HG03196 (cell line): ENCODE data around the gene MUC5B.

Source experiments
- ATAC-seq: cut with Tn5 transposase; IDR thresholded peaks from one replicate; pipeline ENCODE4 v1.9.1; 2021; ENCODE audit not compliant: unreplicated experiment

The MUC5B gene

DNA sequence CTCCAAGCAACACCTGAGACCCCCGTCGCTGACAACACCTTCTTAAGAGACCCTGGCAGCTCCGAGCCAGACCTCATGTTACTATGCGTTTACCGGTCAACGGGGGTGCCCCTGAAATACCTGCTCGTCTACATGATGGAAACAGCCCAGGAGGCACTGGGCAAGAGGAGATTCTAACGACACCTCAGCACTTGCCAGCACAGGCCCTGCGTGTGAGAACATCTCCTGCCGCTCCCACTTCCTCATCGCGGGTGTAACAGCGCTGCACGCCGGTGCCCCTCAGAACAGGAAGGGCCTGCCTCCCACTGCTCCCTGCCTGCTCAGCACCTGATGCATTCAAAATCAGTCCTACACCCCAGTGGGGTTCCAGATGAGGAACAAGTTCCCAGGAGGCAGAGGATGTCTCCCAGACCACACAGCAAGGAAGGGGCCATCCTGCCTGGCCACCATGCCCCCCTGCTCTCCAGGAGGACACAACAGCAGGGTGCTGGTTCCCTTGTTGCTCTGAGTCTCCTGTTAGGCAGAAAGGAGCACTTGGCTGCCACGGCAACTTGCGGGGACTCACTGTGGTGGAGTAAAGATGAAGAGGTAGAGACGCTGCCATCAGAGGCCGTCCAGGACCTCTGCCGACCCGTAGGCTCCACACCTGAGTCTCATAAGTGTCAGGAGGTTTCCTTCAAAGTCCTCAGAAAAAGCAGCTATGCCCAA, 84.5 kb downstream of the MUC5B start:
- ATAC-seq = no peak

DNA sequence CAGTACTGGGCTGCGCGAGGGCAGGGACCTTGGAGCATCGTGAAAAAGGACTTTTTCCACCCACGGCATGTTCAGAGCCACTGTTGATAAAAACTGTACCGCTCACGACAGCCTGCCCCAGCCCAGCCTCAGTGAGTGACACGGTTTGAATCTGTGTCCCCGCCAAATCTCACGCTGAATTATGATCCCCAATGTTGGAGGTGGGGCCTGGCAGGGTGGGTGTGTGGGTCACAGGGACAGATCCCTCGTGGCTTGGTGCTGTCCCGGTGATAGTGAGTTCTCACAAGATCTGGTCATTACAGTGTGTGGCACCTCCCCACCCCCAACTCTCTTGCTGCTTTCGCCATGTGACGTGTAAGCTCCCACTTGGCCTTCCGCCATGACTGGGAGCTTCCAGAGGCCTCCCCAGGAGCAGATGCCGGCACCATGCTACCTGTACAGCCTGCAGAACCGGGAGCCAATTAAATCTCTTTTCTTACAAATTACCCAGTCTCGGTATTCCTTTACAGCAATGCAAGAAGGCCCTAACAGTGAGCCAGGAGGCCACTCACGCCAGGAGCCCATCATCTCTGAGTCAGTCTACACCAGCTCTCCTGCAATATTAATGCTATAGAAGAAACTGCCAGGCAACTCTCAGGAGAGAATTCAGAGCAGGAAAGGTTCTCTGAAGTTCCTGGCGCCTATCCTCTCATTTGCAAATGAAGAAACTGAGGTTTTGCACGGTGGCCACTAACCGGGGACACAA, 85.3 kb downstream of the MUC5B start:
- no peak for ATAC-seq

GRCh38 chr11:1308743-1309497, 86.1 kb downstream of the MUC5B start:
- peak; percentile 36 for ATAC-seq

- peak; percentile 81 for ATAC-seq
Measured at GRCh38 chr11:1309498-1310317, 86.8 kb downstream of the MUC5B start, which contains the start of gene TOLLIP. TSS of gene TOLLIP (minus strand) at chr11:1309632. CDS start at chr11:1309498, 134 bp downstream.

DNA sequence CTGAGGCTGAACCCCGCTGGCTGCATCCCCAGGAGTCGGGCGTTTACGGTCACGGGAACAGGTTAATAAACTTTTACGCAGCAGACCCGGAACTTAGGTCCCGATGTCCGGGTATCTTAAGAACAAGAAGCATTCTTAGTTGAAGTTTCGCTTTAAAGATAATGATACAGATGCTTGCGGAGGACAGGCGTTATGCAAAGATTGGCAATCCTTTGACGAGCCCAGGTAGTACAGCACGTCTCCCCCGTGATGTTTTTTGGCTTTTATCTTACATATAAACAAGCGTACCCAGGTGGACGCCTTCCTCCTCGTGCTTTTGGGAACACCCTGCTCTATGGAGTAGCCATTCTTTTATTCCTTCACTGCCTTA, 87.4 kb downstream of the MUC5B start:
- no peak for ATAC-seq

GRCh38 chr11:1310772-1311468, 88.1 kb downstream of the MUC5B start:
- ATAC-seq = no peak
